SK-N-SH (cell line): ENCODE results near the gene AREL1. TPM values are rescaled to one million over a fixed set of nuclear protein-coding genes. Genes with fewer than 3 reads are reported as not detected.

Experiments used
- CTCF ChIA-PET: fragments of 300-600, 350-600 bp; formaldehyde crosslinking; extraction: SDS; loops from one replicate; lab custom pipeline; 2021; lab: Yijun Ruan, JAX
- POLR2A ChIA-PET: fragments of 350-600 bp; sonication (Branson Sonifier 250); formaldehyde crosslinking; extraction: SDS; loops from one replicate; lab custom pipeline; 2020; ENCODE audit warnings: antibody characterized with exemption, inconsistent platforms; lab: Yijun Ruan, JAX
- DNase-seq: peaks from one replicate; pipeline ENCODE4 v3.0.0; 2012
- H2AFZ ChIP-seq: fragments of 200-600 bp; sonication (generic); 2 replicates; pipeline ENCODE4 v1.8.1; 2016; ENCODE audit warnings: antibody characterized with exemption, mild to moderate bottlenecking, low read depth
- H3F3A ChIP-seq: fragments of 200-600 bp; sonication (generic); replicated peaks from 2 replicates; pipeline ENCODE3; 2016; ENCODE audit warnings: antibody characterized with exemption, mild to moderate bottlenecking; ENCODE audit not compliant: insufficient read depth
- H3K27ac ChIP-seq, 2 experiments: fragments of 200-500 bp in 1 of 2; fragments of 200-600 bp in 1 of 2; sonication (Bioruptor generic) in 1 of 2; sonication (generic), shearing (Covaris generic) in 1 of 2; 2 replicates each; pipeline versions ENCODE4 v1.5.1 to v1.6.1; 2014 to 2016; ENCODE audit warnings: low read depth in 2 of 2, inconsistent platforms in 1 of 2, low read length in 1 of 2, mild to moderate bottlenecking in 1 of 2, mixed read lengths in 1 of 2
- H3K27me3 ChIP-seq: fragments of 200-600 bp; sonication (generic), shearing (Covaris generic); 2 replicates; pipeline ENCODE4 v1.6.1; 2016; ENCODE audit warnings: mixed run types; ENCODE audit not compliant: insufficient read depth
- H3K36me3 ChIP-seq, 2 experiments: fragments of 200-500 bp in 1 of 2; fragments of 200-600 bp in 1 of 2; sonication (Bioruptor generic) in 1 of 2; sonication (generic) in 1 of 2; replicated peaks in 1 of 2; 2 replicates each; pipeline versions ENCODE3 to v1.5.1; 2014 to 2016; ENCODE audit warnings: low read length in 1 of 2, mild to moderate bottlenecking in 1 of 2; ENCODE audit not compliant: insufficient read depth in 2 of 2, control insufficient read depth in 1 of 2
- H3K4me1 ChIP-seq, 2 experiments: fragments of 200-500 bp in 1 of 2; fragments of 200-600 bp in 1 of 2; sonication (Bioruptor generic) in 1 of 2; sonication (generic), shearing (Covaris generic) in 1 of 2; 2 replicates each; pipeline versions ENCODE4 v1.5.1 to v1.6.1; 2014 to 2016; ENCODE audit warnings: low read depth in 1 of 2, low read length in 1 of 2, mixed run types in 1 of 2; ENCODE audit not compliant: insufficient read depth in 2 of 2, control insufficient read depth in 1 of 2
- H3K4me2 ChIP-seq: fragments of 200-600 bp; sonication (generic), shearing (Covaris generic); 2 replicates; pipeline ENCODE4 v1.6.1; 2017; ENCODE audit warnings: mixed run types
- H3K4me3 ChIP-seq, 2 experiments: fragments of 200-500 bp in 1 of 2; fragments of 200-600 bp in 1 of 2; sonication (Bioruptor generic) in 1 of 2; sonication (generic), shearing (Covaris generic) in 1 of 2; 2 replicates each; pipeline versions ENCODE4 v1.5.1 to v1.8.1; 2014 to 2016; ENCODE audit warnings: low read depth in 2 of 2, inconsistent platforms in 1 of 2, low read length in 1 of 2, mild to moderate bottlenecking in 1 of 2, mixed read lengths in 1 of 2, moderate library complexity in 1 of 2
- H3K79me2 ChIP-seq: fragments of 200-600 bp; sonication (generic); 2 replicates; pipeline ENCODE4 v1.8.1; 2017; ENCODE audit warnings: mild to moderate bottlenecking; ENCODE audit not compliant: insufficient read depth
- H3K9ac ChIP-seq: fragments of 200-600 bp; sonication (generic); 2 replicates; pipeline ENCODE4 v1.6.1; 2017; ENCODE audit warnings: mixed run types
- H3K9me2 ChIP-seq: fragments of 200-600 bp; sonication (generic); 2 replicates; pipeline ENCODE4 v1.6.1; 2017; ENCODE audit warnings: mixed run types
- H3K9me3 ChIP-seq: fragments of 200-600 bp; sonication (generic); 2 replicates; pipeline ENCODE4 v1.6.1; 2017; ENCODE audit warnings: mixed run types, mild to moderate bottlenecking, moderate library complexity
- H4K20me1 ChIP-seq: fragments of 200-600 bp; sonication (generic); 2 replicates; pipeline ENCODE4 v1.6.1; 2017; ENCODE audit warnings: mild to moderate bottlenecking, mixed run types; ENCODE audit not compliant: insufficient read depth
- CHD2 ChIP-seq: fragments of 150-350 bp; IDR thresholded peaks from 2 replicates; pipeline ENCODE4 v1.6.1; 2018; ENCODE audit warnings: low read length; ENCODE audit not compliant: partially characterized antibody
- ELF1 ChIP-seq: IDR thresholded peaks from 2 replicates; pipeline ENCODE4 v1.4.0; 2012
- EZH2phosphoT487 ChIP-seq: fragments of 200-600 bp; sonication (generic); IDR thresholded peaks from 2 replicates; pipeline ENCODE4 v1.6.1; 2017; ENCODE audit warnings: low read depth, mixed run types, mild to moderate bottlenecking, antibody characterized with exemption, moderate library complexity, borderline replicate concordance
- FOSL2 ChIP-seq: IDR thresholded peaks from 2 replicates; pipeline ENCODE4 v1.4.0; 2012; ENCODE audit warnings: low read depth, mild to moderate bottlenecking, moderate library complexity, borderline replicate concordance
- FOXJ3 ChIP-seq: sonication (generic); formaldehyde crosslinking; IDR thresholded peaks from 2 replicates; pipeline ENCODE4 v1.5.1; 2020; ENCODE audit warnings: mild to moderate bottlenecking, missing genetic modification reagents
- GABPA ChIP-seq: IDR thresholded peaks from 2 replicates; pipeline ENCODE4 v1.4.0; 2012; ENCODE audit warnings: low read depth, mild to moderate bottlenecking
- GATA2 ChIP-seq: sonication (generic); formaldehyde crosslinking; IDR thresholded peaks from 2 replicates; pipeline ENCODE4 v1.5.0; 2020; ENCODE audit warnings: mild to moderate bottlenecking, missing genetic modification reagents
- MXI1 ChIP-seq: IDR thresholded peaks from 2 replicates; pipeline ENCODE4 v1.6.1; 2012; ENCODE audit warnings: mild to moderate bottlenecking, low read depth, low read length, improper control_type of control experiment
- RAD21 ChIP-seq: IDR thresholded peaks from 2 replicates; pipeline ENCODE4 v1.6.1; 2012; ENCODE audit warnings: mild to moderate bottlenecking, low read length
- RXRA ChIP-seq: IDR thresholded peaks from 2 replicates; pipeline ENCODE4 v1.4.0; 2012; ENCODE audit warnings: low read depth, mild to moderate bottlenecking, borderline replicate concordance
- SMC3 ChIP-seq: IDR thresholded peaks from 2 replicates; pipeline ENCODE4 v1.6.1; 2012; ENCODE audit warnings: low read depth, low read length, improper control_type of control experiment
- TAF1 ChIP-seq: IDR thresholded peaks from 2 replicates; pipeline ENCODE4 v1.6.1; 2012; ENCODE audit warnings: low read depth, mild to moderate bottlenecking, low read length, moderate library complexity, borderline replicate concordance
- WGBS: methylation state at CpG from one replicate; pipeline ENCODE4 v1.1.6; 2017; ENCODE audit warnings: low lambda C conversion rate; 5-methylcytosine and 5-hydroxymethylcytosine counted together
- polyA plus RNA-seq, 3 experiments: library from polyadenylated mRNA; depleted of rRNA; stranded (reverse); fragments of >200 nt; gene quantifications; 2 replicates each; pipeline ENCODE4 v1.2.3, GENCODE V29; 2012
- TF ChIP-seq, protein P1 (sequence below): IDR thresholded peaks from 2 replicates; pipeline ENCODE4 v1.4.0; 2012; ENCODE audit warnings: low read depth, borderline replicate concordance
- TF ChIP-seq, protein P2 (sequence below): IDR thresholded peaks from 2 replicates; pipeline ENCODE4; 2012
- TF ChIP-seq, protein P3 (sequence below): fragments of 150-350 bp; IDR thresholded peaks from 2 replicates; pipeline ENCODE4 v1.6.1; 2017; ENCODE audit warnings: antibody characterized with exemption, low read length, low read depth, borderline replicate concordance
- TF ChIP-seq, protein P4 (sequence below): fragments of 200-600 bp; sonication (generic); IDR thresholded peaks from 2 replicates; pipeline ENCODE4 v1.6.1; 2017; ENCODE audit warnings: antibody characterized with exemption, mild to moderate bottlenecking, moderate library complexity

Gene AREL1
- polyA plus RNA-seq, 1 of the 3 experiments (the other 2 are of a cell fraction) = 35.1 TPM

DNA sequence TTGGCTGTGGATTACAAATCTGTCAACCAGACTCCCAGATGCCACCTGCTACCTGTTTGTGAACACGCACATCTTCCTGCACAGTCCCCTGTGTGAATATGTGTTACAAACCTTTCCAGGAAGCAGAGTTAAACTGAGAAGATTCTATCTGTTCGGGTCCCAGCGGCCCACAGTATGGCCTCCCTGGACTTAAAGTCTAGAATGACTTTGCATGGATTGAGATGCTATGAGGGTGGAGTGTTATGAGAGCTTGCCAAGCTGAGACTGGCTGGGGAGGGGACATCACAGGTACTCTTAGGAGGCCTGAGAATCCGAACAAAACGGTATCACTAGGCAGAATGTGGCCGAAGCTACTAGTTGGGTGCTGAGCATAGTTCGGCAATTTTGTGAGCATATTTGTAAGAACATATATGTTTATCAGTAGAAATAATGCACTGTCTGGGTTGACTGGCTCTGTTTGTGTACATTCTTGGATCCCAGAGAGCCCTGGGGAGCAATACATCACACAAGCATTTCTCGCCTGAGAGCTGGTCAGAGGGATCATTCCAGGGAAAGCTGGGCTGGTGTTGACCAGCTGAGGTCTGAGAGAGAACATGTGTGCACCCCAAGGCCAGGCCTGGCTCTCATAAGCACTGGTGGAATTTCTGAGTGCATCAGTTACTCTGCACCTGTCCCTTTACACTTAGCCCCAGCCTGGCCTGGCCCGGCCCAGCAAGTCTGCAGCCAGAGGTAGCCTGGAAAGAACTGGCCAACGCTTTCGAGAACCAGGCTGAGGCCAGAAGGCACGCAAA lies 71.1 kb downstream of the AREL1 start:
- Histone ChIP-seq H3K4me2 (no peak overlapping the region), H3K9ac (no peak overlapping the region), H3K9me2 (no peaks in the 10 kb centered on the region), H3K36me3 (no peaks in the 10 kb centered on the region), H3K27me3 (no peaks in the 10 kb centered on the region), H3K4me3 (no peak overlapping the region), H3F3A (no peaks in the 10 kb centered on the region), H3K4me1 (peaks cover 0 to 20% of the 10 kb centered on the region in 2 experiments; a peak in 2 of 4 replicates), H2AFZ (no peak overlapping the region), H4K20me1 (no peaks in the 10 kb centered on the region), H3K79me2 (no peaks in the 10 kb centered on the region), H3K27ac (no peak overlapping the region), H3K9me3 (no peaks in the 10 kb centered on the region)
- 93% methylated on average over 12 of the region's 12 CpGs for WGBS
- ChIA-PET CTCF (interaction anchor here (1.3 to 8.0 kb wide), 4 partner anchors 30 to 140 kb away, joined by 6 to 64 read pairs (median 8); partner anchors contain the start of gene LTBP2), POLR2A (no interaction called here)
- no peak for TF ChIP-seq SMC3
- TF ChIP-seq, protein P1, sequence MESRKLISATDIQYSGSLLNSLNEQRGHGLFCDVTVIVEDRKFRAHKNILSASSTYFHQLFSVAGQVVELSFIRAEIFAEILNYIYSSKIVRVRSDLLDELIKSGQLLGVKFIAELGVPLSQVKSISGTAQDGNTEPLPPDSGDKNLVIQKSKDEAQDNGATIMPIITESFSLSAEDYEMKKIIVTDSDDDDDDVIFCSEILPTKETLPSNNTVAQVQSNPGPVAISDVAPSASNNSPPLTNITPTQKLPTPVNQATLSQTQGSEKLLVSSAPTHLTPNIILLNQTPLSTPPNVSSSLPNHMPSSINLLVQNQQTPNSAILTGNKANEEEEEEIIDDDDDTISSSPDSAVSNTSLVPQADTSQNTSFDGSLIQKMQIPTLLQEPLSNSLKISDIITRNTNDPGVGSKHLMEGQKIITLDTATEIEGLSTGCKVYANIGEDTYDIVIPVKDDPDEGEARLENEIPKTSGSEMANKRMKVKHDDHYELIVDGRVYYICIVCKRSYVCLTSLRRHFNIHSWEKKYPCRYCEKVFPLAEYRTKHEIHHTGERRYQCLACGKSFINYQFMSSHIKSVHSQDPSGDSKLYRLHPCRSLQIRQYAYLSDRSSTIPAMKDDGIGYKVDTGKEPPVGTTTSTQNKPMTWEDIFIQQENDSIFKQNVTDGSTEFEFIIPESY = no peak
- TF ChIP-seq MXI1 = no peak
- TF ChIP-seq, protein P2, sequence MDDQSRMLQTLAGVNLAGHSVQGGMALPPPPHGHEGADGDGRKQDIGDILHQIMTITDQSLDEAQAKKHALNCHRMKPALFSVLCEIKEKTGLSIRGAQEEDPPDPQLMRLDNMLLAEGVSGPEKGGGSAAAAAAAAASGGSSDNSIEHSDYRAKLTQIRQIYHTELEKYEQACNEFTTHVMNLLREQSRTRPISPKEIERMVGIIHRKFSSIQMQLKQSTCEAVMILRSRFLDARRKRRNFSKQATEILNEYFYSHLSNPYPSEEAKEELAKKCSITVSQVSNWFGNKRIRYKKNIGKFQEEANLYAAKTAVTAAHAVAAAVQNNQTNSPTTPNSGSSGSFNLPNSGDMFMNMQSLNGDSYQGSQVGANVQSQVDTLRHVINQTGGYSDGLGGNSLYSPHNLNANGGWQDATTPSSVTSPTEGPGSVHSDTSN = no peak
- no peak for TF ChIP-seq GATA2
- no peak for DNase-seq

DNA sequence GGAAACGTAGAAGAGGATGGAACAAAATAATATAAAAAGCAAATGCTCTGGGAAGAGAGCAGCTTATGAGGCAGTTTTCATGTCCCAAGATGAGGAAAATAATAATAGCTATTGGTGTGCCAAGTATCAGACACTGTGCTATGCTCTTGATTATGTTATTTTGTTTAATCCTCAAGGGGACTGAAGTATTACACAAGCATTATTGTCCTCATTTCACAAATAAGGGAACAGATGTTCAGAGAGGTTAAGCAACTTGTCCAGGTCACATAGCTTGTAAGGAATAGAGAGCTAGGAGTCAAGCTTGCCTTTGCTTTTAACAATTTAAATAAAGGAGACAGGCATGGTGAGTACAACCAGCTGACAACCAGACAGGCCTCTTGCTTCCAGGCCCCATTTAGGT lies 73.9 kb downstream of the AREL1 start:
- no peak overlapping the region for H3K9ac ChIP-seq
- no peaks in the 10 kb centered on the region for H3K27me3 ChIP-seq
- no peak overlapping the region for H3K4me3 ChIP-seq
- ChIA-PET POLR2A (no interaction called here), CTCF (interaction anchor here (0.9 to 8.0 kb wide), 12 partner anchors 9 to 160 kb away, joined by 3 to 64 read pairs (median 6); partner anchors contain the start of gene LTBP2)
- no peaks in the 10 kb centered on the region for H3K9me3 ChIP-seq
- H2AFZ ChIP-seq = no peak overlapping the region
- peaks cover 0 to 43% of the 10 kb centered on the region in 2 experiments; a peak in 2 of 4 replicates for H3K4me1 ChIP-seq
- no peak overlapping the region for H3K4me2 ChIP-seq
- H3K79me2 ChIP-seq = no peaks in the 10 kb centered on the region
- no peaks in the 10 kb centered on the region for H4K20me1 ChIP-seq
- H3F3A ChIP-seq = no peaks in the 10 kb centered on the region
- peak overlapping the region in 1 of 2 experiments; percentile 86; a peak in 2 of 4 replicates for H3K27ac ChIP-seq
- 100% methylated on average over 1 of the region's 1 CpG for WGBS
- DNase-seq = no peak
- no peaks in the 10 kb centered on the region for H3K9me2 ChIP-seq
- H3K36me3 ChIP-seq = no peaks in the 10 kb centered on the region
- TF ChIP-seq FOXJ3 (CRISPR knock-in tag) (no peak), ELF1 (no peak), CHD2 (no peak), RAD21 (no peak), GATA2 (no peak), RXRA (no peak), TAF1 (no peak), EZH2phosphoT487 (no peak), GABPA (no peak), FOSL2 (no peak)
- TF ChIP-seq, protein P3, sequence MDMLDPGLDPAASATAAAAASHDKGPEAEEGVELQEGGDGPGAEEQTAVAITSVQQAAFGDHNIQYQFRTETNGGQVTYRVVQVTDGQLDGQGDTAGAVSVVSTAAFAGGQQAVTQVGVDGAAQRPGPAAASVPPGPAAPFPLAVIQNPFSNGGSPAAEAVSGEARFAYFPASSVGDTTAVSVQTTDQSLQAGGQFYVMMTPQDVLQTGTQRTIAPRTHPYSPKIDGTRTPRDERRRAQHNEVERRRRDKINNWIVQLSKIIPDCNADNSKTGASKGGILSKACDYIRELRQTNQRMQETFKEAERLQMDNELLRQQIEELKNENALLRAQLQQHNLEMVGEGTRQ = no peak
- TF ChIP-seq, protein P4, sequence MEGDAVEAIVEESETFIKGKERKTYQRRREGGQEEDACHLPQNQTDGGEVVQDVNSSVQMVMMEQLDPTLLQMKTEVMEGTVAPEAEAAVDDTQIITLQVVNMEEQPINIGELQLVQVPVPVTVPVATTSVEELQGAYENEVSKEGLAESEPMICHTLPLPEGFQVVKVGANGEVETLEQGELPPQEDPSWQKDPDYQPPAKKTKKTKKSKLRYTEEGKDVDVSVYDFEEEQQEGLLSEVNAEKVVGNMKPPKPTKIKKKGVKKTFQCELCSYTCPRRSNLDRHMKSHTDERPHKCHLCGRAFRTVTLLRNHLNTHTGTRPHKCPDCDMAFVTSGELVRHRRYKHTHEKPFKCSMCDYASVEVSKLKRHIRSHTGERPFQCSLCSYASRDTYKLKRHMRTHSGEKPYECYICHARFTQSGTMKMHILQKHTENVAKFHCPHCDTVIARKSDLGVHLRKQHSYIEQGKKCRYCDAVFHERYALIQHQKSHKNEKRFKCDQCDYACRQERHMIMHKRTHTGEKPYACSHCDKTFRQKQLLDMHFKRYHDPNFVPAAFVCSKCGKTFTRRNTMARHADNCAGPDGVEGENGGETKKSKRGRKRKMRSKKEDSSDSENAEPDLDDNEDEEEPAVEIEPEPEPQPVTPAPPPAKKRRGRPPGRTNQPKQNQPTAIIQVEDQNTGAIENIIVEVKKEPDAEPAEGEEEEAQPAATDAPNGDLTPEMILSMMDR = no peak
- TF ChIP-seq, all 33 proteins: peak for 0
